Kidney tubule cell (primary cell): ENCODE results near the gene ERMAP.
"Not testable (repeated sequence)": the region's sequence is repeated elsewhere in the genome, so short reads cannot be mapped to it uniquely, and the experiment has no call there.

Source experiments
- DNase-seq: peaks from one replicate; pipeline ENCODE4 v3.0.0-alpha.2; 2018; ENCODE audit warnings: low spot score

Gene ERMAP

DNA sequence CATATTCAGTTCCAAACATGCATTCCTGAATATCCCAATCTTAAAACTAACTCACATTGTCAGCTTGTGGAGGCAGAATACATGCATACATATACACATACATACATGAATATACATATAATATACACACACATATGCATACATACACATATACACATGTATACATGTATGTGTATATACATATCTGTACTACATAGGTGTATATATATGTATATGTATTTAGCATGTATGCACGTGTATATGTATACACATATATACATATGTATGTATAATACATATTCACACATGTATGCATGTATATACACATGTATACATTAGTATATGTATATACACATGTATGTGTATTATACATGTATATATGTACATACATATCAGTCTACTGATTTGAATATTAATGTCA lies 28.3 kb downstream of the ERMAP start:
- DNase-seq: no peak

GRCh38 chr1:42845866-42846256 lies 28.9 kb downstream of the ERMAP start:
- no peak for DNase-seq

GRCh38 chr1:42846257-42847110 lies 29.6 kb downstream of the ERMAP start, which contains the start of gene ZNF691:
TSS of gene ZNF691 (plus strand) at chr1:42846613. CDS start at chr1:42849659, 3,046 bp downstream.
- DNase-seq: peak; percentile 97

DNA sequence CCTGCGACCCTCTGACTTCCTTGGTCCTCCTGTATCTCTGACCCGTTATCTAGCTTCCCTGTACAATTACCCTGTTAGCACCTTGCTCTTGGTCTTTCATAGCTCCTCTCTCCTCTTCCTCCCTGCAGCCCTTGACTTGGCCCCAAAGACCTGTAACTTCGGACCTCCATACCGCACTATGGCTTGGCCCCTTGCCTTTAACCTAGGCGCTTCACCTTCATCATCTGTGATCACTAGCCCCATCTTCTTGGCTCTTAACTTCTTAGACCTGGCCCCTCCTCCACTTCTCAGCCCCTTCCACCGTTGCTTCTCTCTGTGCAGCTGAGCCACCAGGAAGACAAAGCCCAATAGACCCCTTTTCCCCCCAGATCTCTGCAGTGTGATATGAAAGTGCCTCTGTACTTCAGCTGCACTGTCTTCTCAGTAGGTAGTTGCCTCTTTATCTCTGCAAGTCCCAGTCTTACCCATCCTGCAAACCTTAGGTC lies 30.2 kb downstream of the ERMAP start:
- DNase-seq: no peak

GRCh38 chr1:42847721-42848460 lies 31.0 kb downstream of the ERMAP start:
- no peak for DNase-seq

DNA sequence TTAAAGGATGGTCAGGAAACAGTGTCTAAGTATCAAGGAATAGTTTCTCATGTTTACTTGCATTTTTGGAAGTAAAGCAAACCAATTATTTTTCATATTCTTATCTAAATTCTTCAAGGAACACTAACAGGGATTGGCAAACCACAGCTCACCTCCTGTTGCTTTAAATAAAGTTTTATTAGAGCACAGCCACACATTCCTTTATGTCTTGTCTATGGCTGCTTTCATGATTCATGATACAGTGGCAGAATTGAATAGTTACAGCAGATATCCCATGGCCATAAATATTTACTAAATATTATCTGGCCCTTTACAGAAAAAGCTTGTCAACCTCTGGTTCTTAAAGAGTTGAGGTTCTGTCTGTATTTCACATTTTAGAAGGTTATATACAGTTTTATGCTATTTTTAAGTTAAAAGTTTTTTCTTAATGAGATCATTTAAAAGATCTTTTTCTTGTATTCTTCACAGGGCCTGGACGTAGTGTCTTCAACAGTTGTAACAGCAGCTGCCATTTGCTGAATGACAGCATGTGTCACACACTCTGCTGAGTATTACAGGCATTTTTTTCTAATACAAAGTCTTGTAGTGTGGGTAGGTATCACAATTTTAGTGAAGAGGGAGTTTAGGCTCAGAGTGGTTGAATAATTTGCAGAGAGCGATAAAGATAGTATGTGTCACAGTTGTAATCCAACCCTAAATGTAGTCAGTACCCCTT lies 32.1 kb downstream of the ERMAP start:
- no peak for DNase-seq

DNA sequence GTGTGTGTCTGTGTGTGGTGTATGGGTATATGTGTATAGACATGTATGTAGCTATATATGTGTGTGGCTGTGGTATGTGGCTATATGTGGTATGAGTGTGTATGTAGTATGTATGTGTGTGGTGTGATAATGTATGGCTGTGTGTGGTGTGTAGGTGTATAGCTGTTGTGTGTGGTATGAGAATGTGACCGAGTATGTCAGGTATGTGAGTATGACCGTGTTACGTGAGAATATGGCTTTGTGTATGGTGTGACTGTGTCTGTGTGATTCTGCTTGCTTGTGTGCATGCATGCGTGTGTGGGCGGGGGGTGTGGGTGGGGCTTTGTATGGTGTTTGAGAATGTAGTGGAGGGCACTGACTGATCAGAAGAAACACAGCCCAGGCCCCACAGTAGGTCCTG lies 33.0 kb downstream of the ERMAP start:
- no peak for DNase-seq

DNA sequence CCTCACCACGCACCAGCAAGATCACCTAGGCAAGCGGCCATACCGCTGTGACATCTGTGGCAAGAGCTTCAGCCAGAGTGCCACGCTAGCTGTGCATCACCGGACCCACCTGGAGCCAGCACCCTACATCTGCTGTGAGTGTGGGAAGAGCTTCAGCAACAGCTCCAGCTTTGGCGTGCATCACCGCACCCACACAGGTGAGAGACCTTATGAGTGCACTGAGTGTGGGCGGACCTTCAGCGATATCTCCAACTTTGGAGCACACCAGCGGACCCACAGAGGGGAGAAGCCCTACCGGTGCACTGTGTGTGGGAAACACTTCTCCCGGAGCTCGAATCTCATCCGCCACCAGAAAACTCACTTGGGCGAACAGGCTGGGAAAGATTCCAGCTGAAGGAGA lies 34.5 kb downstream of the ERMAP start:
- DNase-seq: no peak

- DNase-seq: no peak
Observed at GRCh38 chr1:42851960-42852607, 35.2 kb downstream of the ERMAP start.

DNA sequence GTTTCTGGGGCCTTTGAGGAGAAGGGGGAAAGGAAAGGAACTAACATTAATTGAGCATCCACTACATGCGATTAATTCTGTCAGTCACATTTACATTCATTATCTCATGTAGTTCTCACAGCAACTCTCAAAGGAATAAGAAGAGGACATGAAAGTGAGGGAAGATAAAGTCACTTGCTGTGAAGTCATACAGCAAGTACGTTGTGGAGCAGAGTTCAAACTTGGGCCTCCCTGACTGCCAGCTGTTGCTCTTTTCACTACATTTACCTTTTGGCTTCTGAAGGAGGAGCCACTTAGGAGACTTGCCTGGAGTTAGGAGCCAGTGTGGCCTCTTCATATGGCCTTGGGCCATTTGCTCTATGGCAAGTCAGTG lies 35.7 kb downstream of the ERMAP start:
- no peak for DNase-seq

DNA sequence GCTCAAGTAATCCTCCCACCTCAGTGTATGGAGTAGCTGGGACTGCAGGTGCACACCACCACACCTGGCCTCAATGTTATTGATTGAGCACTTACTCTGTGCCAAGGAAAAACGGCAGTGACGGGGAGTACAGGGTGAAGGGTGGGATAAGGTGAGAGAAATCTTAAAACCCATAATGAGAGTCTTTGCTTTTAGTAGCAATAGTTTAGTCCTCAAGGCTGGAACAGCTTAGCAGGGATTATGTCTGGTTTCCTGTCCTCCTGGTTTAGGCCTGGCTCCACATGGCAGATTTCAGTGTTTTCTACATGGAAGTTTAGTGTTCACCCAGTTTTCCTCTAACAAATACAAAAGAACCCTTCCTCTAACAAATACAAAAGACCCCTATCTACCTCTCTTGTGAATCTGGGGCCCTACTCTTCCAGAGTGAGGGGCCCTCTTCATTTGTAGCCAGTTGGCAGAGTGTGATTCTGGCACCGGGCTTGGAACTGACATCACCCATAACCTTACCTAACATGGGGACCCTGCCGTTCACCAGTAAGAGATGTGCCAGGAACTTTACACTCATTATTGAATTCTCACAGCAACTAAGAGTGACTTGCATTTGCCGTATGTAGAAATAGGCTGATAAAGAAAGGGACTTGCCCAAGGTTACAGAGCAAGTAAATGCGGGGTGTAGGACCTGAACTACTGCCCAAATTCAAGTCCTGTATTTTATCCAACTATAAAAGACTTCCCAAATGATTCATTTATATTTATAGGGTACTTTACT lies 36.4 kb downstream of the ERMAP start:
- no peak for DNase-seq

DNA sequence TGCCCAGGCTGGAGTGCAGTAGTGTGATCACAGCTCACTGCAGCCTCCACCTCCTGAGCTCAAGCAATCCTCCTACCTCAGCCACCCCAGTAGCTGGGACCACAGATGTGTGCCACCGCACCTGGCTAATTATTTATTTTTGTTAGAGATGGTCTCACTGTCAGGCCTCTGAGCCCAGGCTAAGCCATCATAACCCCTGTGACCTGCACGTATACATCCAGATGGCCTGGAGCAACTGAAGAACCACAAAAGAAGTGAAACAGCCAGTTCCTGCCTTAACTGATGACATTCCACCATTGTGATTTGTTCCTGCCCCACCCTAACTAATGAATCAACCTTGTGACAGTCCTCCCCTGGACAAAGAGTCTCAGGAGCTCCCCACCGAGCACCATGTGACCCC lies 39.6 kb downstream of the ERMAP start:
- DNase-seq: not testable (repeated sequence)

DNA sequence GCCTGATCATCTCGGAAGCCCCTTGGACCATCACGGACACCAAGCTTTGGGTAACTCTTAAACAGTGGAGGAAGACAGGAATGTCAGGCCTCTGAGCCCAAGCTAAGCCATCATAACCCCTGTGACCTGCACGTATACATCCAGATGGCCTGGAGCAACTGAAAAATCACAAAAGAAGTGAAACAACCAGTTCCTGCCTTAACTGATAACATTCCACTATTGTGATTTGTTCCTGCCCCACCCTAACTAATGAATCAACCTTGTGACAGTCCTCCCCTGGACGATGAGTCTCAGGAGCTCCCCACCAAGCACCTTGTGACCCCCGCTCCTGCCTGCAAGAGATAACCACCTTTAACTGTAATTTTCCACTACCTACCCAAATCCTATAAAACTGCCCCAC lies 42.4 kb downstream of the ERMAP start:
- DNase-seq: not testable (repeated sequence)

GRCh38 chr1:42860339-42861013 lies 43.6 kb downstream of the ERMAP start:
- no peak for DNase-seq

DNA sequence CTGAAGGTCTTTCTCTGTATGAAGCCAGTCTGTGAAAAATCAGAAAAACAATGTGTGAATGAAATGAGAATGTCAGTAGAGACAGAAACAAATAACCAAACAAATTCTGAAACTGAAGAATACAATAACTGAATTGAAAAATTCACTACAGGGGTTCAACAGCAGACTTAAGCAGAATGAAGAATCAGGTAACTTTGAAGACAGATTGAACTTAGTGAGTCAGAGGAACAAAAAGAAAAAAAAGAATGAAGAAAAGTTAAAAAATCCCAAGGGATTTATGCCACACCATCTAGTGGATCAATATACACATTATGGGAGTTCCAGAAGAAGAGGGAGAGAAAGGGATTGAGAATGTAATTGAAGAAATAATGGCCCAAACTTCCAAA lies 44.1 kb downstream of the ERMAP start:
- no peak for DNase-seq

DNA sequence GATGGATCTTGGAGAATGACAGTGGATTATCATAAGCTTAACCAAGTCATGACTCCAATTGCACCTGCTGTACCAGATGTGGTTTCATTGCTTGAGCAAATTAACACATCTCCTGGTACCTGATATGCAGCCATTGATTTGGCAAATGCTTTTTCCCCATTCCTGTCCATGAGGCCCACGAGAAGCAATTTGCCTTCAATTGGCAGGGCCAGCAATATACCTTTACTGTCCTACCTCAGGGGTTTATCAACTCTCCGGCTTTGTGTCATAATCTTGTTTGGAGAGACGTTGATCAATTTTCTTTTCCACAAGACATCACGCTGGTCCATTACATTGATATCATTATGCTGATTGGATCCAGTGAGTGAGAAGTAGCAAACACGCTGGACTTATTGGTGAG lies 49.6 kb downstream of the ERMAP start:
- DNase-seq: no peak

GRCh38 chr1:42868466-42868865 lies 51.5 kb downstream of the ERMAP start:
- DNase-seq: not testable (repeated sequence)

DNA sequence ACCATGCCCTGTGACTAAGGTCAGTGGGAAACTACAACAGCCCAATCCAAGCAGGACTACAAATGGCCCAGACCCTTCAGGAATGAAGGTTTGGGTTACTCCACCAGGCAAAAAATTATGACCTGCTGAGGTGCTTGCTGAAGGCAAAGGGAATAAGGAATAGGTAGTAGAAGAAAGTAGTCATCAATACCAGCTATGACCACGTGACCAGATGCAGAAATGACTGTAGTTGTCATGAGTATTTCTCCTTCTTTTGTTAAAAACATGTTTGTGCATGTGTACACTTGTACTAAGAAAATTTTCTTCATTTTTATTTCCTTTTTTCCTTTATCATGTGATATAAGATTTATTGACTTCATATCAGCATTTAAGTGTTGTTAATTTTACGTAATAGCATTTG lies 52.3 kb downstream of the ERMAP start:
- DNase-seq: not testable (repeated sequence)

- DNase-seq: not testable (repeated sequence)
Observed at GRCh38 chr1:42869751-42870150, 52.8 kb downstream of the ERMAP start.

GRCh38 chr1:42873108-42873507 lies 56.2 kb downstream of the ERMAP start:
- DNase-seq: not testable (repeated sequence)

- no peak for DNase-seq
Observed at GRCh38 chr1:42873670-42874069, 56.7 kb downstream of the ERMAP start.
